ENCODE results near the gene MED15.
"Not testable (repeated sequence)": the region's sequence is repeated elsewhere in the genome, so short reads cannot be mapped to it uniquely, and the experiment has no call there.

Gene MED15

GRCh38 chr22:20472629-20473442, 34.6 kb upstream of the MED15 start:
- H3K9me3 Mint-ChIP-seq = no peaks in the 10 kb centered on the region
- H3K36me3 Mint-ChIP-seq = peaks cover 17% of the 10 kb centered on the region
- H3K27ac Mint-ChIP-seq = no peak overlapping the region
- ATAC-seq (no peak), DNase-seq (ENCODE audit: low spot score in 2 of 2) (no peak)
- no peak overlapping the region for H3K4me3 Mint-ChIP-seq
- peaks cover 11% of the 10 kb centered on the region for H3K4me1 Mint-ChIP-seq

- ATAC-seq = no peak
- Mint-ChIP-seq H3K36me3 (peaks cover 11% of the 10 kb centered on the region), H3K4me1 (no peaks in the 10 kb centered on the region), H3K27ac (no peak overlapping the region), H3K9me3 (no peaks in the 10 kb centered on the region), H3K4me3 (no peak overlapping the region)
- no peak for DNase-seq (ENCODE audit: low spot score in 2 of 2)
Observed at GRCh38 chr22:20475115-20475436, 32.3 kb upstream of the MED15 start.

GRCh38 chr22:20475569-20475968, 31.8 kb upstream of the MED15 start:
- H3K9me3 Mint-ChIP-seq; H3K4me3 Mint-ChIP-seq; H3K27ac Mint-ChIP-seq; DNase-seq (ENCODE audit: low spot score in 2 of 2); H3K36me3 Mint-ChIP-seq; ATAC-seq; H3K4me1 Mint-ChIP-seq: not testable (repeated sequence)

- H3K4me1 Mint-ChIP-seq; DNase-seq (ENCODE audit: low spot score in 2 of 2); H3K36me3 Mint-ChIP-seq; ATAC-seq; H3K9me3 Mint-ChIP-seq; H3K27ac Mint-ChIP-seq; H3K4me3 Mint-ChIP-seq: not testable (repeated sequence)
Observed at GRCh38 chr22:20478059-20478458, 29.4 kb upstream of the MED15 start.

GRCh38 chr22:20479612-20480196, 27.7 kb upstream of the MED15 start:
- Mint-ChIP-seq H3K9me3 (no peaks in the 10 kb centered on the region), H3K36me3 (no peaks in the 10 kb centered on the region), H3K4me1 (no peaks in the 10 kb centered on the region), H3K4me3 (no peak overlapping the region), H3K27ac (no peak overlapping the region)
- ATAC-seq (no peak), DNase-seq (ENCODE audit: low spot score in 2 of 2) (no peak)

- not testable (repeated sequence) for H3K4me3 Mint-ChIP-seq; H3K9me3 Mint-ChIP-seq; ATAC-seq; H3K4me1 Mint-ChIP-seq; DNase-seq (ENCODE audit: low spot score in 2 of 2); H3K36me3 Mint-ChIP-seq
- H3K27ac Mint-ChIP-seq = peak overlapping the region; percentile 43
Observed at GRCh38 chr22:20483143-20483506, 24.3 kb upstream of the MED15 start.

- no peak overlapping the region for H3K4me3 Mint-ChIP-seq
- no peak overlapping the region for H3K27ac Mint-ChIP-seq
- peaks cover 14% of the 10 kb centered on the region for H3K4me1 Mint-ChIP-seq
- no peak for ATAC-seq
- no peaks in the 10 kb centered on the region for H3K9me3 Mint-ChIP-seq
- DNase-seq (ENCODE audit: low spot score in 2 of 2) = no peak
- peaks cover 7% of the 10 kb centered on the region for H3K36me3 Mint-ChIP-seq
Observed at GRCh38 chr22:20483771-20484170, 23.6 kb upstream of the MED15 start.

- Mint-ChIP-seq H3K4me3 (no peak overlapping the region), H3K36me3 (peaks cover 7% of the 10 kb centered on the region), H3K27ac (peak overlapping the region; percentile 3), H3K4me1 (peaks cover 21% of the 10 kb centered on the region), H3K9me3 (no peaks in the 10 kb centered on the region)
- DNase-seq (ENCODE audit: low spot score in 2 of 2) (no peak), ATAC-seq (no peak)
Observed at GRCh38 chr22:20484948-20485683, 22.3 kb upstream of the MED15 start.

GRCh38 chr22:20486229-20486628, 21.2 kb upstream of the MED15 start:
- peak overlapping the region; percentile 20 for H3K27ac Mint-ChIP-seq
- ATAC-seq = no peak

GRCh38 chr22:20487715-20488114, 19.7 kb upstream of the MED15 start:
- no peaks in the 10 kb centered on the region for H3K9me3 Mint-ChIP-seq
- H3K4me3 Mint-ChIP-seq = no peak overlapping the region
- no peak for ATAC-seq
- DNase-seq (ENCODE audit: low spot score in 2 of 2) = no peak
- H3K36me3 Mint-ChIP-seq = peaks cover 7% of the 10 kb centered on the region
- H3K27ac Mint-ChIP-seq = peak overlapping the region; percentile 53
- H3K4me1 Mint-ChIP-seq = peaks cover 33% of the 10 kb centered on the region

More at GRCh38 chr22:20486229-20486628, 21.2 kb upstream of the MED15 start:
- Mint-ChIP-seq H3K36me3 (peaks cover 7% of the 10 kb centered on the region), H3K4me3 (no peak overlapping the region), H3K4me1 (peaks cover 21% of the 10 kb centered on the region), H3K9me3 (no peaks in the 10 kb centered on the region)
- no peak for DNase-seq (ENCODE audit: low spot score in 2 of 2)

GRCh38 chr22:20488946-20489345, 18.5 kb upstream of the MED15 start:
- H3K36me3 Mint-ChIP-seq = peaks cover 7% of the 10 kb centered on the region
- no peak overlapping the region for H3K27ac Mint-ChIP-seq
- peaks cover 38% of the 10 kb centered on the region for H3K4me1 Mint-ChIP-seq
- ATAC-seq (no peak), DNase-seq (ENCODE audit: low spot score in 2 of 2) (no peak)
- no peaks in the 10 kb centered on the region for H3K9me3 Mint-ChIP-seq
- H3K4me3 Mint-ChIP-seq = no peak overlapping the region

- Mint-ChIP-seq H3K4me3 (no peak overlapping the region), H3K4me1 (peaks cover 44% of the 10 kb centered on the region), H3K9me3 (no peaks in the 10 kb centered on the region), H3K36me3 (peaks cover 3% of the 10 kb centered on the region), H3K27ac (no peak overlapping the region)
- ATAC-seq (no peak), DNase-seq (ENCODE audit: low spot score in 2 of 2) (no peak)
Observed at GRCh38 chr22:20490183-20490940, 17.0 kb upstream of the MED15 start.

GRCh38 chr22:20490941-20491307, 16.5 kb upstream of the MED15 start:
- H3K36me3 Mint-ChIP-seq = peaks cover 2% of the 10 kb centered on the region
- ATAC-seq = no peak
- no peak overlapping the region for H3K27ac Mint-ChIP-seq
- no peak overlapping the region for H3K4me3 Mint-ChIP-seq
- H3K4me1 Mint-ChIP-seq = peaks cover 44% of the 10 kb centered on the region
- no peaks in the 10 kb centered on the region for H3K9me3 Mint-ChIP-seq
- DNase-seq (ENCODE audit: low spot score in 2 of 2) = no peak

- no peak overlapping the region for H3K27ac Mint-ChIP-seq
- H3K4me1 Mint-ChIP-seq = peaks cover 41% of the 10 kb centered on the region
- ATAC-seq = no peak
Observed at GRCh38 chr22:20491346-20491745, 16.1 kb upstream of the MED15 start.

More at GRCh38 chr22:20491346-20491745, 16.1 kb upstream of the MED15 start:
- peaks cover 6% of the 10 kb centered on the region for H3K36me3 Mint-ChIP-seq
- no peak for DNase-seq (ENCODE audit: low spot score in 2 of 2)
- H3K4me3 Mint-ChIP-seq = no peak overlapping the region
- H3K9me3 Mint-ChIP-seq = no peaks in the 10 kb centered on the region
